Umbilical cord (tissue), 1 donor: ENCODE results near the gene MCCC2. TPM values are rescaled to one million over a fixed set of nuclear protein-coding genes. Genes with fewer than 3 reads are reported as not detected.

Source experiments
- total RNA-seq: library from RNA; depleted of rRNA; stranded (reverse); fragments of >200 nt; gene quantifications from one replicate; pipeline ENCODE4 v1.2.3, GENCODE V29; 2014; ENCODE audit warnings: low replicate concordance; ENCODE audit not compliant: insufficient read depth

Gene MCCC2
- total RNA-seq, 1 donor from 2014 or later = 25.0 TPM

Other genes with a start within 250 kb of the MCCC2 start
- 35.2 TPM for gene BDP1, start 131.7 kb upstream of the MCCC2 start, total RNA-seq
- gene CARTPT, start 131.9 kb downstream of the MCCC2 start, total RNA-seq = not detected